Esophagus muscularis mucosa (tissue), 4 donors: ENCODE data around the gene GAREM1.

Experiments used
- EP300 ChIP-seq: sonication (generic); formaldehyde crosslinking; IDR thresholded peaks from one replicate; pipeline ENCODE4 v1.6.1; 2017; ENCODE audit warnings: antibody characterized with exemption
- POLR2AphosphoS5 ChIP-seq, 2 donors: sonication (generic); formaldehyde crosslinking; IDR thresholded peaks; one replicate each; pipeline ENCODE4 v1.6.1; 2017; ENCODE audit warnings: antibody characterized with exemption in 2 of 2
- TF ChIP-seq, protein P1 (sequence below), 3 experiments: fragments of 200-600 bp in 2 of 3; fragments of 450-650 bp in 1 of 3; sonication (generic) in 2 of 3; IDR thresholded peaks; one replicate each; pipeline ENCODE4 v1.5.1; 2017 to 2019; ENCODE audit warnings: antibody characterized with exemption in 3 of 3, mild to moderate bottlenecking in 2 of 3, moderate library complexity in 1 of 3

DNA sequence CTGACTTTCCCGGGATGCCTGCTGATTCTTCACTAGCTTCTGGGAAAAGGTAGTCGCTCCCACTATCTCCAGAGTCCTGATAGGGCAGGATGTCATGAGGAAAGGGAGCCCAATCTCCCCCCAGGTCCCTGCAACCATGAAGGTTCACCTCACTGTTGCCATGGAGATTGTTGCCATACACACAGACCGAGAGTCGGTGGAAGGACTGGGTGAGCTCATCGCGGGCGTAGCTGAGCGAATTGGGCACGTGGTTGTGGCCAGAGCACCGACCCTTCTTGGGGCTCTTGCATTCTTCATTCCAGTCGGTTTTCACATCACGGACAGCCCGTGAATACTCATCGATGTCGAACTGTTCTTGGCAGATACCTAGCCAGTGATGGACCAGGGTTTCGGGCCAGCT is 183.4 kb downstream of the GAREM1 start:
- TF ChIP-seq, protein P1, sequence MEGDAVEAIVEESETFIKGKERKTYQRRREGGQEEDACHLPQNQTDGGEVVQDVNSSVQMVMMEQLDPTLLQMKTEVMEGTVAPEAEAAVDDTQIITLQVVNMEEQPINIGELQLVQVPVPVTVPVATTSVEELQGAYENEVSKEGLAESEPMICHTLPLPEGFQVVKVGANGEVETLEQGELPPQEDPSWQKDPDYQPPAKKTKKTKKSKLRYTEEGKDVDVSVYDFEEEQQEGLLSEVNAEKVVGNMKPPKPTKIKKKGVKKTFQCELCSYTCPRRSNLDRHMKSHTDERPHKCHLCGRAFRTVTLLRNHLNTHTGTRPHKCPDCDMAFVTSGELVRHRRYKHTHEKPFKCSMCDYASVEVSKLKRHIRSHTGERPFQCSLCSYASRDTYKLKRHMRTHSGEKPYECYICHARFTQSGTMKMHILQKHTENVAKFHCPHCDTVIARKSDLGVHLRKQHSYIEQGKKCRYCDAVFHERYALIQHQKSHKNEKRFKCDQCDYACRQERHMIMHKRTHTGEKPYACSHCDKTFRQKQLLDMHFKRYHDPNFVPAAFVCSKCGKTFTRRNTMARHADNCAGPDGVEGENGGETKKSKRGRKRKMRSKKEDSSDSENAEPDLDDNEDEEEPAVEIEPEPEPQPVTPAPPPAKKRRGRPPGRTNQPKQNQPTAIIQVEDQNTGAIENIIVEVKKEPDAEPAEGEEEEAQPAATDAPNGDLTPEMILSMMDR (IDR thresholded peaks at IDR 0.05): no peak
- TF ChIP-seq EP300: no peak
- TF ChIP-seq POLR2AphosphoS5 (IDR thresholded peaks at IDR 0.05): no peak
